IMR-90 (cell line): Measurements from ENCODE around the gene RASGEF1C.

Experiments used
- CEBPB ChIP-seq: IDR thresholded peaks from 2 replicates; pipeline ENCODE4 v1.6.1; 2012; ENCODE audit warnings: low read depth, low read length, improper control_type of control experiment
- CHD1 ChIP-seq: IDR thresholded peaks from 2 replicates; pipeline ENCODE4 v1.6.1; 2012; ENCODE audit warnings: low read depth, low read length, improper control_type of control experiment
- FOS ChIP-seq: fragments of 150-350 bp; IDR thresholded peaks from 2 replicates; pipeline ENCODE4 v1.6.1; 2016; ENCODE audit warnings: low read depth, low read length
- MAZ ChIP-seq: IDR thresholded peaks from 2 replicates; pipeline ENCODE4 v1.6.1; 2012; ENCODE audit warnings: low read depth, mild to moderate bottlenecking, low read length, improper control_type of control experiment, moderate library complexity, borderline replicate concordance
- MXI1 ChIP-seq: IDR thresholded peaks from 2 replicates; pipeline ENCODE4 v1.6.1; 2012; ENCODE audit warnings: low read depth, mild to moderate bottlenecking, low read length, moderate library complexity, borderline replicate concordance
- POLR2A ChIP-seq: IDR thresholded peaks from 2 replicates; pipeline ENCODE4 v1.6.1; 2012; ENCODE audit warnings: mild to moderate bottlenecking, low read depth, low read length
- RAD21 ChIP-seq: IDR thresholded peaks from 2 replicates; pipeline ENCODE4 v1.6.1; 2012; ENCODE audit warnings: low read length, improper control_type of control experiment
- RCOR1 ChIP-seq: IDR thresholded peaks from 2 replicates; pipeline ENCODE4 v1.6.1; 2012; ENCODE audit warnings: mild to moderate bottlenecking, low read length, improper control_type of control experiment; ENCODE audit not compliant: insufficient replicate concordance
- RFX5 ChIP-seq: IDR thresholded peaks from 2 replicates; pipeline ENCODE4 v1.8.0; 2012; ENCODE audit warnings: low read depth, mild to moderate bottlenecking, low read length, moderate library complexity
- SMC3 ChIP-seq: fragments of 150-350 bp; IDR thresholded peaks from 2 replicates; pipeline ENCODE4 v1.6.1; 2016; ENCODE audit warnings: low read depth, mild to moderate bottlenecking, antibody characterized with exemption, low read length, moderate library complexity
- TF ChIP-seq, protein P1 (sequence below): conservative IDR thresholded peaks from 2 replicates; pipeline ENCODE4 v1.5.1; 2012; ENCODE audit warnings: mild to moderate bottlenecking, low read depth, low read length, improper control_type of control experiment
- TF ChIP-seq, protein P2 (sequence below): fragments of 150-350 bp; IDR thresholded peaks from 2 replicates; pipeline ENCODE4 v1.6.1; 2017; ENCODE audit warnings: mild to moderate bottlenecking, antibody characterized with exemption, low read length, low read depth

DNA sequence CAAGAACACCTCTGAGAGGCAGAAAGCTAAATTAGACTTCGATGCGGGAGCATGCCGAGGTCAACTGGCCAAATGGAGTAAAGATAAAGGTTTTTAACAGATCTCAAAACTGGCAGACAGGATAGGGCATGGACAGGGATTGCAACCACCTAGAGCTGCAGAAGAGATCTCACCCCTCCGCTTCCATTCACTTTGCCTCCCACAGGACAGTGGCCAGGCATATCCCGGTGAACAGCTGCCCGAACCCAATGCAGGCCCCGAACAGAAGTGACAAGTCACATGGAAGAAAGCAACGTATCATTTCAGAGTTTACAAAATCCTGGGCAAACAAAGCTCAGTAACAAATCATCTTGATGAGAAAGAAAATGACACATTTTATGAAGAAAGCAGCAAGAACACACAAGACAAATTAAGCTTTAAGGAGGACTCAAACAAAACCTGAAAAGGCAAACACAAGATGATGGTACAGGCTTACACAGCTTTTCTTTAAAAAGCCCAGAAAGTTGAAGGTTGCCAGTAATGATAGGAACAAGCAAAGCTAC, 155.9 kb downstream of the RASGEF1C start:
- TF ChIP-seq, protein P1, sequence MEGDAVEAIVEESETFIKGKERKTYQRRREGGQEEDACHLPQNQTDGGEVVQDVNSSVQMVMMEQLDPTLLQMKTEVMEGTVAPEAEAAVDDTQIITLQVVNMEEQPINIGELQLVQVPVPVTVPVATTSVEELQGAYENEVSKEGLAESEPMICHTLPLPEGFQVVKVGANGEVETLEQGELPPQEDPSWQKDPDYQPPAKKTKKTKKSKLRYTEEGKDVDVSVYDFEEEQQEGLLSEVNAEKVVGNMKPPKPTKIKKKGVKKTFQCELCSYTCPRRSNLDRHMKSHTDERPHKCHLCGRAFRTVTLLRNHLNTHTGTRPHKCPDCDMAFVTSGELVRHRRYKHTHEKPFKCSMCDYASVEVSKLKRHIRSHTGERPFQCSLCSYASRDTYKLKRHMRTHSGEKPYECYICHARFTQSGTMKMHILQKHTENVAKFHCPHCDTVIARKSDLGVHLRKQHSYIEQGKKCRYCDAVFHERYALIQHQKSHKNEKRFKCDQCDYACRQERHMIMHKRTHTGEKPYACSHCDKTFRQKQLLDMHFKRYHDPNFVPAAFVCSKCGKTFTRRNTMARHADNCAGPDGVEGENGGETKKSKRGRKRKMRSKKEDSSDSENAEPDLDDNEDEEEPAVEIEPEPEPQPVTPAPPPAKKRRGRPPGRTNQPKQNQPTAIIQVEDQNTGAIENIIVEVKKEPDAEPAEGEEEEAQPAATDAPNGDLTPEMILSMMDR: no peak
- TF ChIP-seq CHD1 (no peak), RFX5 (no peak), SMC3 (no peak), RAD21 (no peak), RCOR1 (no peak), FOS (no peak), POLR2A (no peak), CEBPB (no peak), MXI1 (no peak), MAZ (no peak)
- TF ChIP-seq, protein P2, sequence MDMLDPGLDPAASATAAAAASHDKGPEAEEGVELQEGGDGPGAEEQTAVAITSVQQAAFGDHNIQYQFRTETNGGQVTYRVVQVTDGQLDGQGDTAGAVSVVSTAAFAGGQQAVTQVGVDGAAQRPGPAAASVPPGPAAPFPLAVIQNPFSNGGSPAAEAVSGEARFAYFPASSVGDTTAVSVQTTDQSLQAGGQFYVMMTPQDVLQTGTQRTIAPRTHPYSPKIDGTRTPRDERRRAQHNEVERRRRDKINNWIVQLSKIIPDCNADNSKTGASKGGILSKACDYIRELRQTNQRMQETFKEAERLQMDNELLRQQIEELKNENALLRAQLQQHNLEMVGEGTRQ: no peak
